GM06990 (cell line): ENCODE data around the gene MINDY4.

Source experiments
- DNase-seq: peaks from one replicate; pipeline ENCODE4 v3.0.0-alpha.2; 2011; ENCODE audit not compliant: insufficient read length; ENCODE audit errors: extremely low read depth
- H3K27me3 ChIP-seq: replicated peaks from 2 replicates; pipeline ENCODE4 v1.6.0; 2011; ENCODE audit warnings: low read length; ENCODE audit not compliant: control insufficient read depth, insufficient read depth
- H3K36me3 ChIP-seq: 2 replicates; pipeline ENCODE4 v1.5.1; 2011; ENCODE audit warnings: low read length; ENCODE audit not compliant: control insufficient read depth, insufficient read depth
- H3K4me3 ChIP-seq: replicated peaks from 2 replicates; pipeline ENCODE4 v1.5.1; 2011; ENCODE audit warnings: low read depth, mild to moderate bottlenecking, control low read depth, low read length
- TF ChIP-seq, protein P1 (sequence below): IDR thresholded peaks from 2 replicates; pipeline ENCODE4 v1.5.1; 2011; ENCODE audit warnings: low read length, control low read depth, mild to moderate bottlenecking, inconsistent platforms; ENCODE audit not compliant: insufficient read depth, poor library complexity, severe bottlenecking

MINDY4 gene

DNA sequence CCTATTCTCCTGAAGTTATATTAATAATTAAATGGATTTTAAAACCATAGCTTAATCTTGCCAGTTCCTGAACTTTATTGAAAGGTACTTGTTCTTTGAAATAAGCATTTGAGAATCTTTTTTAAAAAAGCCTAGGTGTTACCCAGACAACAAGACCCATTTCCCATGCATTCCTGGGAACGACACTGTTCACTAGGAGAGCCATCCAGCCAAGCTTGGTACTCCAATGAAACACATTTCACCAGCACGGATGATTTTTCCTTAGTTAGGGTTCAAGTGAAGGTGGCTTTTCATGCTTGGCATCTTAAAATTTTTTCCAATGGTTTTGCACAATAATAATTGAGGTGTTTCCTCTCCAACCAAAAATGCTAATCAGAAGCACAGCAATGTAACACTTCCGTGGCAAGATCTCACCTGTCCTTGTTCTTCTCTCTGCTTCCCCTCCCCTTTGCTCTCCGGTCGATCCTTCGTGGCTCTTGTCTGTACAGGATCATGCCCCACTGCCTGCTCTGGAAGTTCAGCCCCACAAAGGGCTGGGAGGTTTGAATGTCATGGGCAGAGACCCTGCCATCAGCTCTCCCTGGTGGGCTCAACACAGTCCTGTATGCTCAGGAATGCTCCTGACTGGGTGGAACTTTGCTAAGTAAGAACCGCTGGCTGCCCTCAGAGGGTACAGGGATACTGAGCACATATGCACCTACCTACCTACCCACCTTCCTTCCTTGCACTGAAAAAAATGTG is 70.8 kb downstream of the MINDY4 start:
- Histone ChIP-seq H3K27me3 (no peaks in the 10 kb centered on the region), H3K4me3 (no peak overlapping the region), H3K36me3 (no peaks in the 10 kb centered on the region)
- no peak for DNase-seq
- TF ChIP-seq, protein P1, sequence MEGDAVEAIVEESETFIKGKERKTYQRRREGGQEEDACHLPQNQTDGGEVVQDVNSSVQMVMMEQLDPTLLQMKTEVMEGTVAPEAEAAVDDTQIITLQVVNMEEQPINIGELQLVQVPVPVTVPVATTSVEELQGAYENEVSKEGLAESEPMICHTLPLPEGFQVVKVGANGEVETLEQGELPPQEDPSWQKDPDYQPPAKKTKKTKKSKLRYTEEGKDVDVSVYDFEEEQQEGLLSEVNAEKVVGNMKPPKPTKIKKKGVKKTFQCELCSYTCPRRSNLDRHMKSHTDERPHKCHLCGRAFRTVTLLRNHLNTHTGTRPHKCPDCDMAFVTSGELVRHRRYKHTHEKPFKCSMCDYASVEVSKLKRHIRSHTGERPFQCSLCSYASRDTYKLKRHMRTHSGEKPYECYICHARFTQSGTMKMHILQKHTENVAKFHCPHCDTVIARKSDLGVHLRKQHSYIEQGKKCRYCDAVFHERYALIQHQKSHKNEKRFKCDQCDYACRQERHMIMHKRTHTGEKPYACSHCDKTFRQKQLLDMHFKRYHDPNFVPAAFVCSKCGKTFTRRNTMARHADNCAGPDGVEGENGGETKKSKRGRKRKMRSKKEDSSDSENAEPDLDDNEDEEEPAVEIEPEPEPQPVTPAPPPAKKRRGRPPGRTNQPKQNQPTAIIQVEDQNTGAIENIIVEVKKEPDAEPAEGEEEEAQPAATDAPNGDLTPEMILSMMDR: no peak

DNA sequence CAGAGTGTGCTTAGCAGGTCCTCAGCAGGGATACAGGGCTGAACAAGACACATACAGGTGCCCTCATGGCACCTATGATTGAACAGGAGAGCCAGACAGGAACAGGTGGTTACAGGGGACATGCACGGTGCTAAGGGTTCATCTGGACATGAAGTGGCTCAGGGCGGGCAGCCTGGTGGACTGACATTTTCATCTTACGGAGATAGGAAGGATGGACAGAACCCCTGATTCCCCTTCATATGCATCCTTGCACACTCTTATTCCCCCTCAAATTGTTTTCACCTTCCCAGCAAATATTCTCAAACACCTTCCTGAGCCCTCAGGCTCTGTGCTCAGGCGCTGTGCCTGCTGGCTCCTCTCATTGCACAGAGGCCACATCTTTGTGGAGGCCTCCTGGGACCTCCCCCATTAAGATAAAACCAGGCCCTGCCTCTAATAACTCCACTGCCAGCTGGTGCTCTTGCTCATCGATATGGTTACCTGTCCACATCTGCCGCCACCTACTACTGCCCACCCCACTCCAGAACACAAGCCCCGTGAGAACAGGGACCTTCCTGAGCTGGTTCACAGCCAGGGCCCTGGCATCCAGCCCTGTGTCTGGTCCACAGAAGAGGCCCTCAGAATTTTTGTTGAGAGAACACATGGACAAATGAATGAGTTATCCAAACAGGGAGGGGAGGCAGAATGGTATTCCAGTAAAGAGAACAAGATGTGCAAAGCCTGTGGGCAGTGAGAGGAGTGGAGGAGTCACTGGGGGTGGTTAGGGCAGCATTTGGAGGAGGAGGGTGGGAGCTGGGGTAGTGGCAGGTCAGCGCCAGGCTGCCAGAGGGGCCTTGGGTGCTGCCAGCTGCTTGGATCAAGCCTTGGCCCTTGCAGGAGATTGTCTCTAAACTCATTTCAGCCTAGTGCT is 71.6 kb downstream of the MINDY4 start:
- DNase-seq: no peak
- TF ChIP-seq, protein P1: no peak
- H3K4me3 ChIP-seq: no peak overlapping the region
- no peaks in the 10 kb centered on the region for H3K27me3 ChIP-seq
- H3K36me3 ChIP-seq: no peaks in the 10 kb centered on the region

DNA sequence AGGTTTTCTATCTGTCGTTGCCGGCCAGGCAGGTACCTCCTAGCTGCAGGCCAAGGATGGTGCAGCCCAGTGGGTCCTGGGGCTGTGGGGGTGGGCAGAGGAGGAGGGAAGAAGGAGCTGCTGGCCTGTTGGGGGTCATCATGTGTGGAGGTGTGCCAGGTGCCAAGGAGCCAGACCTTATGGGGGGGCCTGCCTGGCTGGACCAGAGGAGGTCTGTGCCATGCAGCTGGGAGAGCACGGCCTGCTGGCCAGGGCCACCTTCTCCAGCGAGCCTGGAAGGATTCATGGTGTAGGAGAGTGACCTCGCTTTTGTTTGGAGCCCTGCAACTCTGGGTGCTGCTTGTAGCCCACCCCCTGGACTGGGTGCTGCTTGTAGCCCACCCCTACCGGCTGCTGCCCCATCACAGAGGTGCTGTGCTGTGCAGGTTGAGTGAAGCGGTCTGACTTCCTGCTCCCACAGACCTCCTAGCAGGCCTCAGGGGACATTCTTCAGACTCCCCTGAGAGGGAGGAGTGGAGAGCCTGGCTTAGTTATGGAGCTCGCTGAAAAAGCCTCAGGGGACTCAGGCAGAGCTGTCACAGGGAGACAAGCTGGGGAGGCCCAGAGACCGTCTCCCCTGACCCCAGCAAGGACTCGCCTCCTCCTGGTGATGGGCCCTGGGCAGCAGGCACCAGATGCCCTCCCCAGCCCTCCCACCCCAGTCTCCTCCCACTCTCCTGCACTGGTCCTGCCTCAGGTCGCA is 72.7 kb downstream of the MINDY4 start:
- no peak overlapping the region for H3K4me3 ChIP-seq
- no peak for DNase-seq
- H3K36me3 ChIP-seq: no peaks in the 10 kb centered on the region
- TF ChIP-seq, protein P1: no peak
- no peaks in the 10 kb centered on the region for H3K27me3 ChIP-seq

DNA sequence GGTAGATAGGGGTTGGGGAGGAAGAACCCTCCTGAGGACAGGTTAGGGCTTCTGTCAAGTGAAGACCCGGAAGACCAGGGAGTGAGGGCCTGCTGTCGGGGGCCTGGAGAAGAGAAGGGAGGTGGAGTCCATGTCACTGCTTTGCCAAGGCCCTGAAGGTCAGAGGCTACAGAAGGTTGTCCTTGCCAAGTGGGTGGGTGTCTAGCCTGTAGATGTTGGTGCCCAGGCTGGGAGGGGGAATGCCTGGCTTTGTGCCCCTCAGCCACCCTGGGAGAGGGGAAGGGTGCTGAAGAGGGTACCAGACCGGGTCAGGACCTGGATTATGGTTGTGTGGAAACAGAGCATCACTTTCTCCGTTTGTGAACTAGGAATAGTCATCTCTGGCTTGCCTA is 73.3 kb downstream of the MINDY4 start:
- no peaks in the 10 kb centered on the region for H3K27me3 ChIP-seq
- no peak for DNase-seq
- TF ChIP-seq, protein P1: no peak
- no peaks in the 10 kb centered on the region for H3K36me3 ChIP-seq
- H3K4me3 ChIP-seq: no peak overlapping the region

DNA sequence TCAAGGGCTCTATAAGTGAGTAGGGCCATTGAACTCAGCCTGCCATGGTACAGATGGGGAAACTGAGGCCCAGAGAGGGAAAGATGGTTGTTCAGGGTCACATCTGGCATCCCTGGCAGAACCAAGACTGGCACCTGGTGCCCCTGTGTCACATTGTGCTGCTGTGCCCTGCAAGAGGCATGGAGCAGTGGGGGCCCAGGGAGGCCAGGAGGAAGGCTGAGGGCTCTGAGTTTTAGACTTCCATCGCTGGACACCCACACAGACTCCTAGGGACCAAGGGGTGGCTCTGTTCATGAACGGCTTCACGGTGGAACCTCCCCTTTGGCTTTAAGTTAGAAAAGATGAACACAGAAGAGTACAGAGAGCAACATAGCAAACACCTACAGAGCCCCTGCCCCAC is 73.7 kb downstream of the MINDY4 start:
- Histone ChIP-seq H3K36me3 (no peaks in the 10 kb centered on the region), H3K27me3 (no peaks in the 10 kb centered on the region), H3K4me3 (no peak overlapping the region)
- no peak for DNase-seq
- TF ChIP-seq, protein P1: no peak
